ENCODE results near the gene SCIN.

- TF ChIP-seq POLR2AphosphoS5 (IDR thresholded peaks at IDR 0.05; ENCODE audit: low read depth, low read length) (no peak), FOXP2 (optimal IDR thresholded peaks at IDR 0.05; ENCODE audit: borderline replicate concordance, extremely low read depth, extremely low read length, insufficient read depth) (no peak), SIN3A (IDR thresholded peaks at IDR 0.05; ENCODE audit: borderline replicate concordance, insufficient read depth, low read length) (no peak)
These were observed 78.3 kb downstream of the SCIN start for GRCh38 chr7:12648704-12649261.
